GM21381 (cell line): ENCODE data around the gene MAP3K14.

ENCODE experiments used
- ATAC-seq: cut with Tn5 transposase; IDR thresholded peaks from one replicate; pipeline ENCODE4 v1.9.1; 2021; ENCODE audit warnings: mild to moderate bottlenecking, moderate library complexity; ENCODE audit not compliant: unreplicated experiment

The MAP3K14 gene

GRCh38 chr17:45339646-45340605 is 23.1 kb upstream of the MAP3K14 start:
- ATAC-seq: no peak

GRCh38 chr17:45338996-45339535 is 22.2 kb upstream of the MAP3K14 start:
- no peak for ATAC-seq

GRCh38 chr17:45338023-45338781 is 21.4 kb upstream of the MAP3K14 start:
- no peak for ATAC-seq

- no peak for ATAC-seq
Measured at GRCh38 chr17:45336390-45337182, 19.8 kb upstream of the MAP3K14 start.

- no peak for ATAC-seq
Measured at GRCh38 chr17:45335721-45336120, 18.9 kb upstream of the MAP3K14 start.

GRCh38 chr17:45334701-45335677 is 18.2 kb upstream of the MAP3K14 start:
- no peak for ATAC-seq

- ATAC-seq: no peak
Measured at GRCh38 chr17:45334231-45334630, 17.4 kb upstream of the MAP3K14 start.

- ATAC-seq: no peak
Measured at GRCh38 chr17:45333702-45334092, 16.9 kb upstream of the MAP3K14 start.

GRCh38 chr17:45332989-45333701 is 16.3 kb upstream of the MAP3K14 start:
- ATAC-seq: no peak

GRCh38 chr17:45332505-45332904 is 15.7 kb upstream of the MAP3K14 start:
- ATAC-seq: no peak

GRCh38 chr17:45326626-45327025 is 9.8 kb upstream of the MAP3K14 start:
- no peak for ATAC-seq

GRCh38 chr17:45325810-45326209 is 9.0 kb upstream of the MAP3K14 start:
- ATAC-seq: no peak

- ATAC-seq: no peak
Measured at GRCh38 chr17:45324336-45324735, 7.5 kb upstream of the MAP3K14 start.

GRCh38 chr17:45322168-45322567 is 5.3 kb upstream of the MAP3K14 start:
- no peak for ATAC-seq

GRCh38 chr17:45320931-45321461 is 4.2 kb upstream of the MAP3K14 start:
- no peak for ATAC-seq

- no peak for ATAC-seq
Measured at GRCh38 chr17:45320349-45320930, 3.6 kb upstream of the MAP3K14 start.

- ATAC-seq: no peak
Measured at GRCh38 chr17:45319239-45319703, 2.5 kb upstream of the MAP3K14 start.

- ATAC-seq: no peak
Measured at GRCh38 chr17:45318561-45319230, 1.9 kb upstream of the MAP3K14 start.
